HepG2 (cell line): ENCODE results near the gene SH3D19. TPM values are rescaled to one million over a fixed set of nuclear protein-coding genes. Genes with fewer than 3 reads are reported as not detected.

Experiments
- ATAC-seq: fragments of 200-7000 bp; cut with Tn5 transposase; 3 replicates; pipeline ENCODE4 v1.9.1; 2020; ENCODE audit warnings: mild to moderate bottlenecking, moderate library complexity
- BruUV-seq: library from RNA; stranded (reverse); fragments of 400-500 nt; replicated peaks from 2 replicates; lab custom pipeline; 2021; lab: Mats Ljungman, UMichigan
- CTCF ChIA-PET: fragments of 300-600 bp; formaldehyde crosslinking; extraction: SDS; loops from one replicate; lab custom pipeline; 2021; ENCODE audit warnings: low total read pairs, inconsistent platforms, low intra/inter-chr PET ratio; lab: Yijun Ruan, JAX
- POLR2A ChIA-PET: fragments of 350-600 bp; sonication (Branson Sonifier 250); formaldehyde crosslinking; loops from one replicate; lab custom pipeline; 2020; ENCODE audit warnings: antibody characterized with exemption, inconsistent platforms; lab: Yijun Ruan, JAX
- DNase-seq: peaks from one replicate; pipeline ENCODE4 v3.0.0-alpha.2; 2015; ENCODE audit warnings: low spot score
- FAIRE-seq: peaks from 3 replicates; lab custom pipeline; 2011; peaks lifted over from hg19 to GRCh38; lab: Jason Lieb, UNC
- H2AFZ ChIP-seq: one replicate; pipeline ENCODE4 v1.6.1; 2011; ENCODE audit warnings: low read length, inconsistent platforms
- H3K27ac ChIP-seq: fragments of 300-600 bp; 3 replicates; pipeline ENCODE4 v1.8.0; 2011; ENCODE audit warnings: mixed run types, mild to moderate bottlenecking, mixed read lengths, low read length, inconsistent platforms; ENCODE audit not compliant: insufficient read depth; ENCODE audit errors: extremely low read length
- H3K27me3 ChIP-seq, 2 experiments: fragments of 200-600 bp in 1 of 2; 2 replicates in 1 of 2; 3 replicates in 1 of 2; pipeline versions ENCODE4 v1.6.0 to v1.8.0; 2011; ENCODE audit warnings: low read length in 2 of 2, mild to moderate bottlenecking in 2 of 2, moderate library complexity in 2 of 2, inconsistent platforms in 1 of 2; ENCODE audit not compliant: insufficient read depth in 2 of 2, control insufficient read depth in 1 of 2
- H3K36me3 ChIP-seq, 2 experiments: fragments of 200-600 bp in 1 of 2; replicated peaks in 1 of 2; 2 replicates in 1 of 2; 3 replicates in 1 of 2; pipeline versions ENCODE4 v1.5.1 to v1.8.0; 2011; ENCODE audit warnings: low read length in 2 of 2, inconsistent platforms in 1 of 2; ENCODE audit not compliant: insufficient read depth in 2 of 2, control insufficient read depth in 1 of 2
- H3K4me1 ChIP-seq: 2 replicates; pipeline ENCODE4 v1.5.1; 2012; ENCODE audit warnings: low read length, inconsistent platforms; ENCODE audit not compliant: insufficient read depth
- H3K4me2 ChIP-seq: 2 replicates; pipeline ENCODE4 v1.6.0; 2011; ENCODE audit warnings: low read depth, low read length, inconsistent platforms
- H3K4me3 ChIP-seq, 3 experiments: fragments of 200-600 bp in 1 of 3; sonication (generic), shearing (Covaris generic) in 1 of 3; replicated peaks in 1 of 3; 2 replicates each; pipeline ENCODE4 v1.5.1; 2011 to 2016; ENCODE audit warnings: low read length in 3 of 3, inconsistent platforms in 2 of 3, low read depth in 2 of 3, mild to moderate bottlenecking in 2 of 3, control low read depth in 1 of 3, mixed read lengths in 1 of 3; ENCODE audit not compliant: insufficient read depth in 1 of 3
- H3K79me2 ChIP-seq: one replicate; pipeline ENCODE4 v1.6.1; 2011; ENCODE audit warnings: low read length, inconsistent platforms; ENCODE audit not compliant: insufficient read depth
- H3K9ac ChIP-seq: 2 replicates; pipeline ENCODE4 v1.6.0; 2011; ENCODE audit warnings: mild to moderate bottlenecking, low read depth, low read length, inconsistent platforms; ENCODE audit not compliant: insufficient read depth
- H3K9me3 ChIP-seq: 2 replicates; pipeline ENCODE4 v1.5.1; 2012; ENCODE audit warnings: mild to moderate bottlenecking, low read length
- H4K20me1 ChIP-seq: 2 replicates; pipeline ENCODE4 v1.6.0; 2011; ENCODE audit warnings: inconsistent platforms, mild to moderate bottlenecking, low read length, moderate library complexity; ENCODE audit not compliant: insufficient read depth
- ATF7-NPFF ChIP-seq: sonication (generic); formaldehyde crosslinking; IDR thresholded peaks from 2 replicates; pipeline ENCODE4 v1.8.1; 2023; ENCODE audit warnings: mild to moderate bottlenecking, low read depth, missing genetic modification reagents, moderate library complexity
- JDP2 ChIP-seq: sonication (generic); formaldehyde crosslinking; IDR thresholded peaks from 2 replicates; pipeline ENCODE4 v1.8.1; 2022; ENCODE audit warnings: missing genetic modification reagents, borderline replicate concordance
- RXRB ChIP-seq: IDR thresholded peaks from 2 replicates; pipeline ENCODE4 v1.6.1; 2016; ENCODE audit warnings: borderline replicate concordance, missing genetic modification reagents, missing compliant biosample characterization
- SMAD9 ChIP-seq: sonication (generic); formaldehyde crosslinking; IDR thresholded peaks from 2 replicates; pipeline ENCODE4 v1.5.1; 2020; ENCODE audit warnings: mild to moderate bottlenecking, missing genetic modification reagents
- SRSF1 ChIP-seq: fragments of 200-400 bp; formaldehyde crosslinking; optimal IDR thresholded peaks from 2 replicates; pipeline ENCODE3; 2017; ENCODE audit warnings: mild to moderate bottlenecking, low read depth, low read length, moderate library complexity
- TEAD3 ChIP-seq: optimal IDR thresholded peaks from 2 replicates; pipeline ENCODE3; 2016; ENCODE audit warnings: borderline replicate concordance
- ZBTB26 ChIP-seq: IDR thresholded peaks from 2 replicates; pipeline ENCODE4 v1.6.1; 2016; ENCODE audit warnings: missing compliant biosample characterization, missing genetic modification reagents, borderline replicate concordance
- ZNF773 ChIP-seq: sonication (generic); formaldehyde crosslinking; IDR thresholded peaks from 2 replicates; pipeline ENCODE4 v1.4.0; 2020; ENCODE audit warnings: missing genetic modification reagents, borderline replicate concordance
- ZSCAN31 ChIP-seq: sonication (generic); formaldehyde crosslinking; IDR thresholded peaks from 2 replicates; pipeline ENCODE4 v1.5.0; 2020; ENCODE audit warnings: low read depth, mild to moderate bottlenecking, missing genetic modification reagents
- WGBS: methylation state at CpG from one replicate; pipeline ENCODE4 v1.1.6; 2017; ENCODE audit warnings: low lambda C conversion rate; 5-methylcytosine and 5-hydroxymethylcytosine counted together
- in situ Hi-C: cut with HindIII; loops from 2 replicates; pipeline ENCODE4 v1.10.0; 2017; ENCODE audit warnings: low pct_unique_long_range_greater_than_20kb; ENCODE audit not compliant: extremely low pct_ligation_motif_present
- intact Hi-C: fragments of 100-400 bp; cut with micrococcal nuclease; formaldehyde crosslinking; loops from one replicate; pipeline ENCODE4 v1.10.0; 2022; ENCODE audit not compliant: unreplicated experiment
- polyA plus RNA-seq, 8 experiments: library from polyadenylated mRNA; depleted of rRNA in 3 of 8; stranded (reverse) in 7 of 8; unstranded in 1 of 8; fragments of >200 nt; fragmentation: Illumina TruSeq in 4 of 8; extraction: Trizol in 4 of 8; gene quantifications; 2 replicates each; pipeline versions ENCODE4 v1.2.1 to v1.2.3, GENCODE V29; 2011 to 2016; ENCODE audit warnings: low read depth in 4 of 8, missing spikeins in 1 of 8, mixed read lengths in 1 of 8; ENCODE audit not compliant: insufficient read depth in 1 of 8
- total RNA-seq, 5 experiments: library from RNA; depleted of rRNA; stranded (reverse); fragments of >200 nt; fragmentation: Illumina TruSeq; extraction: Trizol; gene quantifications; 2 replicates each; pipeline ENCODE4 v1.2.3, GENCODE V29; 2016; ENCODE audit warnings: low read depth in 1 of 5
- TF ChIP-seq, protein P1 (sequence below): sonication (generic); formaldehyde crosslinking; IDR thresholded peaks from 2 replicates; pipeline ENCODE4 v1.9.0; 2022; ENCODE audit warnings: low read depth, missing genetic modification reagents
- TF ChIP-seq, protein P2 (sequence below): sonication (generic); formaldehyde crosslinking; IDR thresholded peaks from 2 replicates; pipeline ENCODE4 v1.4.0; 2020; ENCODE audit warnings: low read depth, mild to moderate bottlenecking, missing genetic modification reagents

SH3D19 gene
- total and polyA plus RNA-seq, 2 of the 13 experiments (the other 11 are each of a cell fraction or from before 2014, with no cell fraction given), result 31.2 to 38.0 TPM

GRCh38 chr4:151227731-151228130 is 97.7 kb downstream of the SH3D19 start:
- peaks cover 4 to 7% of the 10 kb centered on the region in 2 experiments; a peak in 3 of 5 replicates for H3K36me3 ChIP-seq
- H3K9ac ChIP-seq, result no peak overlapping the region
- in situ Hi-C loops, result no loop called here
- H3K27ac ChIP-seq, result no peak overlapping the region
- BruUV-seq, result no TSS peak
- no peak overlapping the region for H3K4me3 ChIP-seq
- TF ChIP-seq TEAD3 (CRISPR knock-in tag), result peak; percentile 16
- TF ChIP-seq, protein P1, sequence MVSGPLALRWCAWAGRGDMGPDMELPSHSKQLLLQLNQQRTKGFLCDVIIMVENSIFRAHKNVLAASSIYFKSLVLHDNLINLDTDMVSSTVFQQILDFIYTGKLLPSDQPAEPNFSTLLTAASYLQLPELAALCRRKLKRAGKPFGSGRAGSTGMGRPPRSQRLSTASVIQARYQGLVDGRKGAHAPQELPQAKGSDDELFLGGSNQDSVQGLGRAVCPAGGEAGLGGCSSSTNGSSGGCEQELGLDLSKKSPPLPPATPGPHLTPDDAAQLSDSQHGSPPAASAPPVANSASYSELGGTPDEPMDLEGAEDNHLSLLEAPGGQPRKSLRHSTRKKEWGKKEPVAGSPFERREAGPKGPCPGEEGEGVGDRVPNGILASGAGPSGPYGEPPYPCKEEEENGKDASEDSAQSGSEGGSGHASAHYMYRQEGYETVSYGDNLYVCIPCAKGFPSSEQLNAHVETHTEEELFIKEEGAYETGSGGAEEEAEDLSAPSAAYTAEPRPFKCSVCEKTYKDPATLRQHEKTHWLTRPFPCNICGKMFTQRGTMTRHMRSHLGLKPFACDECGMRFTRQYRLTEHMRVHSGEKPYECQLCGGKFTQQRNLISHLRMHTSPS (CRISPR knock-in tag), result no peak
- ATAC-seq (no peak), DNase-seq (no peak), FAIRE-seq (no peak)
- no peak overlapping the region for H3K4me2 ChIP-seq
- POLR2A ChIA-PET, result interaction anchor here (1.0 kb wide), 1 partner anchor 21 kb away, joined by 3 read pairs; no protein-coding TSS in a partner anchor
- no peaks in the 10 kb centered on the region for H3K4me1 ChIP-seq
- intact Hi-C loops, result no loop called here
- CTCF ChIA-PET, result no interaction called here
- no peaks in the 10 kb centered on the region; a peak in 1 of 5 replicates for H3K27me3 ChIP-seq
- H3K79me2 ChIP-seq, result peaks cover 31% of the 10 kb centered on the region
- WGBS, result 88% methylated on average over 3 of the region's 3 CpGs
- H3K9me3 ChIP-seq, result no peaks in the 10 kb centered on the region
- H4K20me1 ChIP-seq, result no peaks in the 10 kb centered on the region; the same call in 1 of the 2 replicates
- no peak overlapping the region for H2AFZ ChIP-seq

- ChIA-PET CTCF (no interaction called here), POLR2A (interaction anchor here (1.0 kb wide), 1 partner anchor 20 kb away, joined by 3 read pairs; no protein-coding TSS in a partner anchor)
- TF ChIP-seq ZBTB26 (CRISPR knock-in tag), result no peak
- TF ChIP-seq, protein P2, sequence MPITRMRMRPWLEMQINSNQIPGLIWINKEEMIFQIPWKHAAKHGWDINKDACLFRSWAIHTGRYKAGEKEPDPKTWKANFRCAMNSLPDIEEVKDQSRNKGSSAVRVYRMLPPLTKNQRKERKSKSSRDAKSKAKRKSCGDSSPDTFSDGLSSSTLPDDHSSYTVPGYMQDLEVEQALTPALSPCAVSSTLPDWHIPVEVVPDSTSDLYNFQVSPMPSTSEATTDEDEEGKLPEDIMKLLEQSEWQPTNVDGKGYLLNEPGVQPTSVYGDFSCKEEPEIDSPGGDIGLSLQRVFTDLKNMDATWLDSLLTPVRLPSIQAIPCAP (CRISPR knock-in tag), result no peak
- no peak for TF ChIP-seq SMAD9 (CRISPR knock-in tag)
- no peak for TF ChIP-seq JDP2 (CRISPR knock-in tag)
- TF ChIP-seq SRSF1, result no peak
- no peak for TF ChIP-seq RXRB
- TF ChIP-seq ZNF773 (CRISPR knock-in tag), result no peak
- no peak for TF ChIP-seq ZSCAN31 (CRISPR knock-in tag)
- TF ChIP-seq ATF7-NPFF (CRISPR knock-in tag), result no peak
- intact Hi-C loops (no loop called here), in situ Hi-C loops (no loop called here)
- WGBS, result 100% methylated on average over 1 of the region's 1 CpG
- no peak overlapping the region for H3K9ac ChIP-seq
- no peak overlapping the region for H3K4me3 ChIP-seq
- FAIRE-seq (no peak), ATAC-seq (no peak), DNase-seq (no peak)
- no peak overlapping the region for H3K4me2 ChIP-seq
- no peak overlapping the region for H2AFZ ChIP-seq
- no peaks in the 10 kb centered on the region; the same call in 1 of the 2 replicates for H4K20me1 ChIP-seq
- peaks cover 30% of the 10 kb centered on the region for H3K79me2 ChIP-seq
- H3K27ac ChIP-seq, result no peak overlapping the region
- H3K36me3 ChIP-seq, result peaks cover 4 to 7% of the 10 kb centered on the region in 2 experiments; a peak in 3 of 5 replicates
- H3K9me3 ChIP-seq, result no peaks in the 10 kb centered on the region
- no TSS peak for BruUV-seq
- H3K27me3 ChIP-seq, result no peaks in the 10 kb centered on the region; a peak in 1 of 5 replicates
- no peaks in the 10 kb centered on the region for H3K4me1 ChIP-seq
Observed at GRCh38 chr4:151227172-151227571, 98.2 kb downstream of the SH3D19 start.
